GM21786 (cell line): ENCODE results near the gene ZPR1.
"Not testable (repeated sequence)": the region's sequence is repeated elsewhere in the genome, so short reads cannot be mapped to it uniquely, and the experiment has no call there.

Experiments
- ATAC-seq: cut with Tn5 transposase; IDR thresholded peaks from one replicate; pipeline ENCODE4 v1.9.1; 2021; ENCODE audit not compliant: unreplicated experiment

Gene ZPR1

GRCh38 chr11:116762132-116762531 is 25.7 kb downstream of the ZPR1 start:
- ATAC-seq = no peak

GRCh38 chr11:116756044-116756443 is 31.8 kb downstream of the ZPR1 start:
- ATAC-seq = not testable (repeated sequence)

GRCh38 chr11:116750070-116750718 is 37.6 kb downstream of the ZPR1 start:
- ATAC-seq = no peak

GRCh38 chr11:116742104-116742503 is 45.7 kb downstream of the ZPR1 start:
- no peak for ATAC-seq

- ATAC-seq = no peak
Measured at GRCh38 chr11:116740741-116741140, 47.1 kb downstream of the ZPR1 start.

- no peak for ATAC-seq
Measured at GRCh38 chr11:116738975-116739374, 48.8 kb downstream of the ZPR1 start.

- ATAC-seq = no peak
Measured at GRCh38 chr11:116736763-116737162, 51.1 kb downstream of the ZPR1 start.

GRCh38 chr11:116733969-116734508 is 53.8 kb downstream of the ZPR1 start:
- ATAC-seq = no peak

GRCh38 chr11:116733043-116733755 is 54.6 kb downstream of the ZPR1 start:
- ATAC-seq = no peak

GRCh38 chr11:116732271-116733042 is 55.4 kb downstream of the ZPR1 start:
- ATAC-seq = peak; percentile 91

GRCh38 chr11:116731821-116732220 is 56.0 kb downstream of the ZPR1 start:
- no peak for ATAC-seq

GRCh38 chr11:116731097-116731761 is 56.6 kb downstream of the ZPR1 start:
- ATAC-seq = no peak

GRCh38 chr11:116730601-116731000 is 57.2 kb downstream of the ZPR1 start:
- ATAC-seq = no peak

GRCh38 chr11:116730241-116730561 is 57.6 kb downstream of the ZPR1 start:
- ATAC-seq = no peak

GRCh38 chr11:116729501-116730240 is 58.2 kb downstream of the ZPR1 start:
- ATAC-seq = no peak

GRCh38 chr11:116727990-116728389 is 59.8 kb downstream of the ZPR1 start:
- no peak for ATAC-seq

GRCh38 chr11:116725434-116726221 is 62.2 kb downstream of the ZPR1 start:
- ATAC-seq = no peak

- ATAC-seq = no peak
Measured at GRCh38 chr11:116724813-116725212, 63.0 kb downstream of the ZPR1 start.
